HepG2 (cell line): Measurements from ENCODE around the gene CDCA4. TPM values are rescaled to one million over a fixed set of nuclear protein-coding genes. Genes with fewer than 3 reads are reported as not detected.

ENCODE experiments used
- CAMTA2 ChIP-seq: sonication (generic); formaldehyde crosslinking; IDR thresholded peaks from 2 replicates; pipeline ENCODE4 v1.4.0; 2020; ENCODE audit warnings: mild to moderate bottlenecking, missing genetic modification reagents, borderline replicate concordance
- FOXA1 ChIP-seq, 2 experiments: fragments of 450-650 bp in 1 of 2; sonication (generic) in 1 of 2; formaldehyde crosslinking in 1 of 2; IDR thresholded peaks; 2 replicates each; pipeline versions ENCODE4 v1.4.0 to v1.6.1; 2016 to 2020; ENCODE audit warnings: missing genetic modification reagents in 1 of 2
- GATA4 ChIP-seq: sonication (generic); IDR thresholded peaks from 2 replicates; pipeline ENCODE4 v1.6.1; 2016; ENCODE audit warnings: antibody characterized with exemption, low read depth, borderline replicate concordance
- HDAC1 ChIP-seq: sonication (generic); formaldehyde crosslinking; IDR thresholded peaks from 2 replicates; pipeline ENCODE4 v1.5.1; 2020; ENCODE audit warnings: mild to moderate bottlenecking, missing genetic modification reagents
- MAZ ChIP-seq, 2 experiments: sonication (generic) in 1 of 2; formaldehyde crosslinking in 1 of 2; IDR thresholded peaks; 2 replicates each; pipeline versions ENCODE4 v1.5.0 to v1.6.1; 2012 to 2020; ENCODE audit warnings: low read depth in 2 of 2, mild to moderate bottlenecking in 2 of 2, borderline replicate concordance in 1 of 2, improper control_type of control experiment in 1 of 2, low read length in 1 of 2, missing genetic modification reagents in 1 of 2, moderate library complexity in 1 of 2
- MXD1 ChIP-seq: sonication (generic); formaldehyde crosslinking; IDR thresholded peaks from 2 replicates; pipeline ENCODE4 v1.4.0; 2020; ENCODE audit warnings: mild to moderate bottlenecking, missing genetic modification reagents
- MYNN ChIP-seq: sonication (generic); formaldehyde crosslinking; IDR thresholded peaks from 2 replicates; pipeline ENCODE4 v1.4.0; 2020; ENCODE audit warnings: mild to moderate bottlenecking, low read depth, missing genetic modification reagents
- NFAT5 ChIP-seq: sonication (generic); formaldehyde crosslinking; IDR thresholded peaks from 2 replicates; pipeline ENCODE4 v1.4.0; 2020; ENCODE audit warnings: missing genetic modification reagents
- NFIC ChIP-seq: IDR thresholded peaks from 2 replicates; pipeline ENCODE4 v1.6.1; 2012; ENCODE audit warnings: mild to moderate bottlenecking, low read length, inconsistent platforms
- REPIN1 ChIP-seq: sonication (generic); formaldehyde crosslinking; IDR thresholded peaks from 2 replicates; pipeline ENCODE4 v1.8.0; 2022; ENCODE audit warnings: missing genetic modification reagents, low read depth, mild to moderate bottlenecking, borderline replicate concordance
- SIN3A ChIP-seq: IDR thresholded peaks from 2 replicates; pipeline ENCODE4 v1.6.1; 2011; ENCODE audit warnings: low read depth, mild to moderate bottlenecking, control low read depth, low read length, borderline replicate concordance
- SPEN ChIP-seq: sonication (generic); formaldehyde crosslinking; IDR thresholded peaks from 2 replicates; pipeline ENCODE4 v1.5.1; 2020; ENCODE audit warnings: low read depth, mild to moderate bottlenecking, missing genetic modification reagents
- THRA ChIP-seq: sonication (generic); formaldehyde crosslinking; IDR thresholded peaks from 2 replicates; pipeline ENCODE4 v1.4.0; 2020; ENCODE audit warnings: missing genetic modification reagents, borderline replicate concordance
- TRIM22 ChIP-seq: fragments of 450-650 bp; IDR thresholded peaks from 2 replicates; pipeline ENCODE4 v1.6.1; 2017
- ZNF138 ChIP-seq: sonication (generic); formaldehyde crosslinking; IDR thresholded peaks from 2 replicates; pipeline ENCODE4 v1.5.0; 2020; ENCODE audit warnings: mild to moderate bottlenecking, low read depth, missing genetic modification reagents
- ZNF180 ChIP-seq: sonication (generic); formaldehyde crosslinking; IDR thresholded peaks from 2 replicates; pipeline ENCODE4 v1.4.0; 2020; ENCODE audit warnings: low read depth, missing genetic modification reagents, borderline replicate concordance
- ZNF501 ChIP-seq: sonication (generic); formaldehyde crosslinking; IDR thresholded peaks from 2 replicates; pipeline ENCODE4 v1.5.1; 2020; ENCODE audit warnings: mild to moderate bottlenecking, moderate library complexity, missing genetic modification reagents
- ZNF589 ChIP-seq: sonication (generic); formaldehyde crosslinking; conservative IDR thresholded peaks from 2 replicates; pipeline ENCODE4 v1.8.0; 2022; ENCODE audit warnings: mild to moderate bottlenecking, moderate library complexity, missing genetic modification reagents
- ZSCAN31 ChIP-seq: sonication (generic); formaldehyde crosslinking; IDR thresholded peaks from 2 replicates; pipeline ENCODE4 v1.5.0; 2020; ENCODE audit warnings: low read depth, mild to moderate bottlenecking, missing genetic modification reagents
- polyA plus RNA-seq, 8 experiments: library from polyadenylated mRNA; depleted of rRNA in 3 of 8; stranded (reverse) in 7 of 8; unstranded in 1 of 8; fragments of >200 nt; fragmentation: Illumina TruSeq in 4 of 8; extraction: Trizol in 4 of 8; gene quantifications; 2 replicates each; pipeline versions ENCODE4 v1.2.1 to v1.2.3, GENCODE V29; 2011 to 2016; ENCODE audit warnings: low read depth in 4 of 8, missing spikeins in 1 of 8, mixed read lengths in 1 of 8; ENCODE audit not compliant: insufficient read depth in 1 of 8
- total RNA-seq, 5 experiments: library from RNA; depleted of rRNA; stranded (reverse); fragments of >200 nt; fragmentation: Illumina TruSeq; extraction: Trizol; gene quantifications; 2 replicates each; pipeline ENCODE4 v1.2.3, GENCODE V29; 2016; ENCODE audit warnings: low read depth in 1 of 5

Gene CDCA4
- total and polyA plus RNA-seq, 2 of the 13 experiments (the other 11 are each of a cell fraction or from before 2014, with no cell fraction given), result 19.7 to 43.1 TPM

GRCh38 chr14:105045710-105046326 lies 24.9 kb upstream of the CDCA4 start (continued):
- TF ChIP-seq NFAT5 (no peak), SIN3A (no peak), FOXA1 (IDR thresholded peaks at IDR 0.05) (no peak), FOXA1 (CRISPR knock-in tag; IDR thresholded peaks at IDR 0.05) (no peak), ZNF501 (CRISPR knock-in tag) (peak; percentile 56; the same call in 1 of the 2 replicates), MXD1 (CRISPR knock-in tag) (peak; percentile 40; the same call in 1 of the 2 replicates), REPIN1 (CRISPR knock-in tag) (0 out of 2 replicates have a peak, but pooled peaks have one; percentile 85), MYNN (CRISPR knock-in tag) (0 out of 2 replicates have a peak, but pooled peaks have one; percentile 68), ZNF138 (CRISPR knock-in tag) (no peak), ZNF180 (no peak), SPEN (CRISPR knock-in tag) (no peak), GATA4 (no peak), MAZ (IDR thresholded peaks at IDR 0.05; ENCODE audit: borderline replicate concordance, low read depth, low read length) (peak; percentile 75; the same call in 1 of the 2 replicates), MAZ (CRISPR knock-in tag; IDR thresholded peaks at IDR 0.05; ENCODE audit: low read depth) (peak; percentile 79), ZNF589 (no peak), HDAC1 (CRISPR knock-in tag) (peak; percentile 49; the same call in 1 of the 2 replicates), TRIM22 (no peak), CAMTA2 (peak; percentile 84; the same call in 1 of the 2 replicates), NFIC (no peak), THRA (CRISPR knock-in tag) (peak; percentile 62), ZSCAN31 (peak; percentile 43; the same call in 1 of the 2 replicates)
